GM23248 (cell line): Measurements from ENCODE around the gene GCC2.
"Not testable (repeated sequence)": the region's sequence is repeated elsewhere in the genome, so short reads cannot be mapped to it uniquely, and the experiment has no call there.

Experiments used
- EZH2 ChIP-seq: fragments of 200-600 bp; sonication (generic); IDR thresholded peaks from 2 replicates; pipeline ENCODE4 v1.6.1; 2018; ENCODE audit warnings: antibody characterized with exemption, mild to moderate bottlenecking; ENCODE audit not compliant: insufficient read depth, poor library complexity, severe bottlenecking
- EZH2phosphoT487 ChIP-seq: fragments of 200-600 bp; sonication (generic); IDR thresholded peaks from 2 replicates; pipeline ENCODE4 v1.6.1; 2018; ENCODE audit warnings: antibody characterized with exemption, moderate library complexity, mild to moderate bottlenecking, low read depth; ENCODE audit not compliant: insufficient read depth

DNA sequence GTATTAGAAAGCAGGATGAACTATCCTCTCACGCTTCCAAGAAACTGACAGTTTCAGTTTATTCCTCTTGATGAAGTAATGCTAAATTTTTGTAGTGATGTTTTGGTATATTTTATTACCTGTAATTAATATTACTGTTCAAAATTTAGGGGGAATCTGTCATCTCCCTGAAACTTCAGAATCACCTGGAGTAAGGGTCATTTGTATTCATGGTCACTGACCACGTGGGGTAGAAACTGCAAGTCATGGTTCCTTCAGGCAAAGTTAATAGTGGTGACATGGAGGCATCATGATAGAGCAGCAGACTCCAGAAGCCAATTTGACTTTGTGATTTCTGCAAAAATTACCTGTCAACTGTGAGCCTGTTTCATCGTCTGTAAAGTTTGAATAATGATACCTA is 47.2 kb downstream of the GCC2 start:
- TF ChIP-seq EZH2, EZH2phosphoT487: not testable (repeated sequence)
